Measurements from ENCODE around the gene LTF.
A peak's percentile ranks its signal among the peaks of the same experiment; 100 is the strongest.
"Not testable (repeated sequence)": the region's sequence is repeated elsewhere in the genome, so short reads cannot be mapped to it uniquely, and the experiment has no call there.

Gene LTF

DNA sequence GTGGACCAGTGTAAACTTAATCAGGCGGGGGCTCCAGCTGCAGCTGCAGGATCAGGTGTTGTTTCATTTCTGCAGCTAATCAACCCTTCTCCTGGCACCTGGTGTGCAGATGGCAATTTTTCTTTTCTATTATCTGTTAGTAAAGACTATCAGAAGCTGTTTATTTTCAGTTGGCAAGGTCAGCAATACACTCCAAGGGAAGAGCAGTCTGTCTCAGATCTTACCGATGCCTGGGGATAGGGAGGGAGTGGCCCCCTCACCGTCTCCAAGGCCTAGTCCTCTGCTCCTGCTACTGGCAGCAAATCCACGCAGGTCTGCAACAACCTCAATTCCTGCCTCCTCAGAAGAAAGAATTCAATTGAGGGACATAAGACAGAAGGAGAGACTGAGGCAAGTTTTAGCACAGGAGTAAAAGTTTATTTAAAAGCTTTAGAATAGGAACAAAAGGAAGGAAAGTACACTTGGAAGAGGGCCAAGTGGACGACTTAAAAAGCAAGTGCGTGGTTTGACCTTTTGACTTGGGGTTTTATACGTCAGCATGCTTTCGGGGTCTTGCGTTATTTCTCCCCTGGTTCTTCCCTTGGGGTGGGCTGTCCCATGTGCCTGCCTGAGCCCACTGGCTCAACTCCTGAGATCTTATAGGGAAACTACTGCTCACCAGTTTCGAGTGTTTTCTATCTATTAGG, 48.4 kb downstream of the LTF start:
- no peak for DNase-seq (ENCODE audit: low read depth in 2 of 2)

DNA sequence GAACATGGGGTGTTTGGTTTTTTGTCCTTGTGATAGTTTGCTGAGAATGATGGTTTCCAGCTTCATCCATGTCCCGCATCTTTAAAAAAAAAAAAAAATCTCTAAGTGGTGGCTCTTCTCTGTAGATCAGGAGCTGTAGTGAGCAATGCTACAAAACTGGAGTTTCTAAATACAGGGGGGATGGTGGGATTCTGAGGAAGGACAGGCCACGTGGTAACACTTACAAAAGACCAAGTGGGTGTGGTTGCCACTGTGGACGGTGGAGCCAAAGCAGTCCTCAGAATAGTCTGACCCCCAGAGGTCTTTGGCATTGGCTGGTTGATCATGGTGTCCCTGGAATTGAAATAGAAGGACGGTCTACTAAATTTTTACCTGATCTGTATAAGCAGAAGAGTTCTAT, 50.0 kb downstream of the LTF start:
- no peak for DNase-seq (ENCODE audit: low read depth in 2 of 2)

DNA sequence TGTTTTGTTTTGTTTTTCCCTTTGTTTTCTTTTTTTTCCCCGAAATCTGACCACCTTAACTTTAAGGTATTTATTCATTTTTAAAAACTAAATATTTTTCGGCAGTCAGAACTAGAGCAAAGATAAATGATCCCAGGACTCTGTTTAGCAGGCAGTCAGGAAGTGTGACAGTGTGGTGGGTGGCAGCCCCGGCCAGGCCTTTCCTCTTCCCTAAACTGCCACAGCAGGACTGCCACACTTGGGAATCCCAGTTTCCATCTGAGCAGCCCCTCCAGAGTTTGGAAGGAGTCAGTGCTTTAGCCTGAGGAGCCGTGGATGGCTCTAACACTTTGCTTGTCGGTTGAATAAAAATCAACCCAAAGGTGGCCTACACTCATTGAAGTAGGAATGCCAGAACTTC, 50.8 kb downstream of the LTF start:
- no peak for DNase-seq (ENCODE audit: low read depth in 2 of 2)

DNA sequence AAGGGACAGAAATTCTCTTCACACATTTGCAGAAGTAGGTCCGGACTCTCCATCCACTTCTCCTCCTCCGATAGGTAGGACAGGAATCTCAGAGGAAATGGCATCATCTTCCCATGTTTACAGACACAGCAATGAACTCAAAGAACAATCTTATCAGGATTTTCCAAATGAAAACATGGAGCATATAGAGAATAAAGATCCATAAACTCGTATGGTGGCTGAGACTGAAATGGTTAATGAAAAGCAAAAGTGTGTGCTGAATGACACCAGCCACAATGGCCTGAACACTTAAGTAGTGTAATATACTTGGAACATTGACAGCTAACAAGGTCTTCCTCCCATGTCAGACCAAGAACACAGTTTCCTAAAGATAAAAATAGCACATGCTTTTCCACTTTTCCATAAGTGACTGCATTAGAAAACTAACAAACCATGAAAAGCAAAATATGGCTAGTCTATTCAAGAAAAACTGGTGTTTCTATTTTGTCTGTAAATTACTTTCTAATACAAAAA, 51.9 kb downstream of the LTF start:
- no peak for DNase-seq (ENCODE audit: low read depth in 2 of 2)

DNA sequence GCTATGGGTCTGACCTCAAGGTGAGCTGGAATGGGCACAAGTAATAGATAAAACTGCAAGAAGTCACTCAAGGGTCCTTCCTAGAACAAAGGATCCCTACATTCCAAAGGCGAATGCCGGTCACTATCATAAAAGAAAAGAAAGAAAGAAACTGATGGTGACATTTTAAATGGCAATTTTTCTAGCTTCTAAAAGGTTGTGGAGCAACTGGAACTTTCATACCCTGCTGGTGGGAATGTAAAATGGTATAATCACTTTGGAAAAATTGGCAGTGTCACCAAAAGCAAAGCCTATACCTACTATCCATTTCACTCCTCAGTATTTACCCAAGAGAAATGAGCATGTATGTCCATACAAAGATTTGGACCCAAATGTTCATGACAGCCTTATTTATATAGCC, 53.4 kb downstream of the LTF start:
- DNase-seq (ENCODE audit: low read depth in 2 of 2), result no peak

DNA sequence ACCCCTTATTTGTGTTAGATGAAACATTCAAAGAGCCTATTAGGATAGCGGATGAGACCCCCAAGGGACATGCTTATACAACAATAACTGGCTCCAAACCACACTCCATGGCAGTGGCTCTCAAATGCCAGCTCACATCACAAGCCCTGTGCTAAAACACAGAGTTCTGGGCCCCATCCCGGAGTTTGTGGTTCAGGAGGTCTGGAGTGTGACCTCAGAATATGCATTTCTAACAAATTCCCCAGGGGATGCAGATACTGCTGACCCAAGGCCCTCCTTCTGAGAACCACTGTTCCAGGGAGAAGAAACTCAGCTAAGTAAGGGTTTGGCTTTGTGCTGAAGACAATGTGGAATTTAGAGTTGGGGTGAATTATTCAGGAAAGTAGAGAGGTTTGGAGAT, 54.0 kb downstream of the LTF start:
- no peak for DNase-seq (ENCODE audit: low read depth in 2 of 2)

DNA sequence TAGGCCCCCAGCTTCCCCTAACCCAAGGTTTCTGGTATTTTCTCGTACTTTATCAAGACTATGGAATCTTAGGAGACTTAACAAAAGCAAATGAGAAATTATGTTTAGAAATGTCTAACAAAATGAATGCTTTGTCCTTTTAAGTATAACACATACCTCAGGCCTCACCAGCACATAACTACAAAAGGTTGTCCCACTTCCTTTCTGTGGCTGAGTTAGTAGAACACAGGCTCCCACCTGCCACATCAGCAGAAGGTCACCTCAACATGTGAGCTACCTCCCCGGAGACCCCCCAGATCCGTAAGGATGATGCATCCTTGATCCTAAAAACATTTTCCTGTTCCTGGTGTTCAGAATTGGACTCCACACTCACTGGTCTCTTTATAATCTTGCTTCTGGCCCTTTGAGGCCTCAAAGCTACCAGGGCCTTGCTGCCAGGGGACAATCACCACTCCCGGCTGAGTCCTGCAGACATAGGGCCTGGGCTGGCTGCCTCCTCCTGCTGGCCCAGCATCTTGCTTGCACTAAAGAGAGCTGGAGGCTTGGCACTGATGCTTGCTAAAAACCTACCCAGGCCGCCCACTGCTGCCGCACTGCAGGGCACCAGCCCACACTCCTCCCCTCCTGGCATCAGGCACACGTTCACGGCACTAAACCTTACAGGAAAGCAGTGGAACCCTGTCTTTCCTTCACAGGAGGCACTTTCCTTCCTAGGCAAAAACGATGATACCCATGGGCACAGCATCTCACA, 54.8 kb downstream of the LTF start:
- DNase-seq (ENCODE audit: low read depth in 2 of 2), result no peak

DNA sequence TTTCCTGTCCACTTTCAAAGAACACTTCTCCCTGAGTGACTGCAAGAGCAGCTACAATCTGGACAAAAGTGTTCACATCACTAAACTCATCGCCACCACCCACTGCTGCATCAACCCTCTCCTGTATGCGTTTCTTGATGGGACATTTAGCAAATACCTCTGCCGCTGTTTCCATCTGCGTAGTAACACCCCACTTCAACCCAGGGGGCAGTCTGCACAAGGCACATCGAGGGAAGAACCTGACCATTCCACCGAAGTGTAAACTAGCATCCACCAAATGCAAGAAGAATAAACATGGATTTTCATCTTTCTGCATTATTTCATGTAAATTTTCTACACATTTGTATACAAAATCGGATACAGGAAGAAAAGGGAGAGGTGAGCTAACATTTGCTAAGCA, 55.9 kb downstream of the LTF start:
- no peak for DNase-seq (ENCODE audit: low read depth in 2 of 2)

DNA sequence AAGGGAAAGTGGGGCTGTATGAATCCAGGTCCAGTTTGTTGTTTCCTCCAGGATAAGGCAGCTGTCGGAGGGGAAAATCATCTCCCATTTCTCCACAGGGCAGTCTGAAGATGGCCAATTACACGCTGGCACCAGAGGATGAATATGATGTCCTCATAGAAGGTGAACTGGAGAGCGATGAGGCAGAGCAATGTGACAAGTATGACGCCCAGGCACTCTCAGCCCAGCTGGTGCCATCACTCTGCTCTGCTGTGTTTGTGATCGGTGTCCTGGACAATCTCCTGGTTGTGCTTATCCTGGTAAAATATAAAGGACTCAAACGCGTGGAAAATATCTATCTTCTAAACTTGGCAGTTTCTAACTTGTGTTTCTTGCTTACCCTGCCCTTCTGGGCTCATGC, 56.7 kb downstream of the LTF start:
- DNase-seq (ENCODE audit: low read depth in 2 of 2), result no peak

DNA sequence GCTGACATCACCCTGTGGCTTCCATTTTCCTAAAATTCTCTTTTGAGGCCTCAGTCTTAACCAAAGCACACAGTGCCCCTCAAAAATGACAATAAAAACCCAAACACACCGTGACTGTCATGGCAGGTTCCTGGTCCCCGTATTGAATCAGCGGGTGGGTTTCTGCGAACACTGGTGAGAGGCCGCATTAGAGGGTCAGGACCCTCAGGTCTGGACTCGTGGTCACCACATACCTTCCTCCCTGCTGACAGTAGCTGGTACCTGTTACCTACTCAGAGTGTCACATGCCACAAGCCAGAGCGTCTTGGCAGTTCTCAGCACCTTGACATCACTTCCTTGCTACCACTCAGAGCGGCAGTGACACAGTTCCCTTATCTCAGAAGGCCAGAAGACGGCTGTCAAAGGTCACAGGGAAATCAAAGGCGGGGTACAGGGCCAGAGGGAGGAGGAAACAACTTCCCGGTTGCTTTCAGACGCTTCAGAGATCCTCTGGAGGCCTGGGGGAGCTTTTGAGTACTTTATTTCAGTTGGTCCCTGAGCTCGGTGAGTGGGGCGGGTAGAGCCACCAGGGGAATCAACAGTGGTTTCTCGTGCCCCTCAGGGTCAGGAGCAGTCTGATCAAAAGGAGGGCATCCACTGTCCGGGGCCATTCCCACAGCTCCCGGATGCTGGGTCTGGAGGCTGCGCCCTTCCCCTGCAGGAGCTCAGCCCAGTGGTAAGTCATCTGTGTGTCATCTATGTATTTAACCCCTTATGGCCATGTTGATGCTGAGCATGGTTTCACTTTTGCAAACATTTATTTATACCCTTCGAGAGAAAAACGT, 57.7 kb downstream of the LTF start, which contains the start of the genes CCR5AS and CCRL2:
Gene CCR5AS (minus strand): TSS at position 279 of the 824 bp plus-strand sequence.
Gene CCRL2 (plus strand): TSS at position 472 of the 824 bp plus-strand sequence. CDS start 821 bp downstream, outside the sequence.
- peak; percentile 2 to 14 for DNase-seq (ENCODE audit: low read depth in 2 of 2)

DNA sequence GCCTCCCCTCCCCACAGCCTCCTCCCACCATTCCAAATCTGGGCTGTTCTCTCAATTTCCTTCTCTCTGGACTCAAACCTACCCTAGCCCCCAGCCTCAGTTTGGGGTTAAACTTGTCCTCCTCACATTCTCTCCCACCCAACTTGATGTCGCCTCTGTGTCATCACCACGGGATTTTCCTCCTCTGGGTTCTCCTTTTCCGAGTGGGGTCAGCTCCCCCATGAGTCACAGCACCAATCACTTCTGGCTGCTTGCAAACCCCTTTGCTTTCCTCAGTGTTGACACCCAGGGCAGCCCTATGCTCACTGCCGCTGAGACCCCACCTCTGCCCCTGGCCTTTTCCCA, 58.3 kb downstream of the LTF start:
- no peak for DNase-seq (ENCODE audit: low read depth in 2 of 2)

DNA sequence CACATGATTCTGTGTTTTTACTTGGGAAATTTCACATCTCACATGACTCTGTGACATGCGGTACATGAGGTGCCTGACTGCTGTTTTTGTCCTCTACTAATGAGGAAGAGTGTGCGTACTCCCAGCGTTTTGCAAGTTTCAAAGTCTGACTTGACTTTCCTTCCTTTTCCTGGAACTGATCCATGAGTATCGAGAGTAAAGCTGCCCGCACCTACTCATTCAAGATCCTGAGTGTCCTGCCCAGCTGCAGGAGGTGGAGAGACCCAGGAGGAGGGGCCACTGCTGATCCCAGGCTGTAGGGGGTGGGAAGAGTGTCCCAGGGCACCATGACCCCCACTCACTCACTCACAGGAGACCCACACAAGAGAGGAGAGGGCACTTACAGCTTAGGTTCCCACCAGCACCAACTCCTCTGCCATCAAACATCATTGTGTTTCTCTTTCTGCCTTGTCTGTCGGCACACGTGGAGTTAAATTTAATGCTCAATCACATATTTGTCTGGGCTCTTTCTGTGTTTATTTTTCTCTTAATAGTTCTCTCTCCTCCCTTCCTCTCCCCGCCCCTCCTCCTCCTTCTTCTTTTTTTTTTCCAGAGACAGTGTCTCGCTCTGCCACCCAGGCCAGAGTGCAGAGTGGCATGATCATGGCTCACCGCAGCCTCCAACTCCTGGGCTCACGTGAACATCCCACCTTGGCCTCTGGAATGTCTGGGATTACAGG, 59.2 kb downstream of the LTF start:
- DNase-seq (ENCODE audit: low read depth in 2 of 2), result no peak

DNA sequence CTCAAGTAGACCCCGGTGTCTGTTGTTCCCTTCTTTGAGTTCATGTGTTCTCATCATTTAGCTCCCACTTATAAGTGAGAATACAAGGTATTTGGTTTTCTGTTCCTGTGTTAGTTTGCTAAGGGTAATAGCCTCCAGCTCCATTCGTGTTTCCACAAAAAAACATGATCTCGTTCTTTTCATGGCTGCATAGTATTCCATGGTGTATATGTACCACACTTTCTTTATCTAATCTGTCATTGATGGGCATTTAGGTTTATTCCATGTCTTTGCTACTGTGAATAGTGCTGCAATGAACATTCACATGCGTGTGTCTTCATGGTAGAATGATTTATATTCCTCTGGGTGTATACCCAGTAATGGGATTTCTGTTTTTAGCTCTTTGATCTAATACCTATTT, 61.8 kb downstream of the LTF start:
- not testable (repeated sequence) for DNase-seq (ENCODE audit: low read depth in 2 of 2)

DNA sequence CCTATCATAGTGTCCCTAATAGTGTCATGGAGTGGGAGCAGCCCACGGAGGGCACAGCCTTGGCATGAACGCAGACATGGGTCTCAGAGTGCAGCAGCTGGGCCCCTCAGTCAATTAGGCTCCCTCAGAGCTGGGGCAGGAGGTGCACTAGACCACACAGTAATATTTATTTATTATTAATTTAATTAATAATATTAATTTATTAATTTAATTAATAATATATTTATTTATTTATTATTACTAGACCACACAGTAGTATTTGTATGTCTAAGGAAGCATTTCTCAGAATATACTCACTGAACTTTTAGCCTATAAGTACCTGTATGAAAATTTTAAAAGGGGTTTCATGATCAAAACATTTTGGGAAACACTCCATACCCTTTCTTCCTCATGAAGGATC, 63.1 kb downstream of the LTF start:
- DNase-seq (ENCODE audit: low read depth in 2 of 2), result no peak

DNA sequence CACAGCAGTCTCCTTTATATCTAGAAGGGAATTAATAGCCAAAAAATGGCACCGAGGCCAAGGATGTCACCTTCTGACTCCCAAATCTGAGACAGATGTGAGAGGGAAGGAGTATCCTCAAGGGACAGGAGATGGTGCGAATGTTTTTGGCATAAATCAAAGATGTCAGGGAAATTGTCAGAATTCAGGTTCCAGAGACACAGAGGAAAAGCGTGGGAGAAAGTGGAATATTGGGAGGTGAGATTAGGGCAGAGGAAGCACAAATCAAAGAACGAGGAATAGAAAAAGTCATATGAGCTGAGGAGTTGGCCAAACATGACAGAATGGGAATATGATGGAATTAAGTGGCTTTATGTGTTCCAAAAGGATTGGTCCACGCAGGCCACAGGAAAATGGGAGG, 63.9 kb downstream of the LTF start:
- DNase-seq (ENCODE audit: low read depth in 2 of 2), result no peak

DNA sequence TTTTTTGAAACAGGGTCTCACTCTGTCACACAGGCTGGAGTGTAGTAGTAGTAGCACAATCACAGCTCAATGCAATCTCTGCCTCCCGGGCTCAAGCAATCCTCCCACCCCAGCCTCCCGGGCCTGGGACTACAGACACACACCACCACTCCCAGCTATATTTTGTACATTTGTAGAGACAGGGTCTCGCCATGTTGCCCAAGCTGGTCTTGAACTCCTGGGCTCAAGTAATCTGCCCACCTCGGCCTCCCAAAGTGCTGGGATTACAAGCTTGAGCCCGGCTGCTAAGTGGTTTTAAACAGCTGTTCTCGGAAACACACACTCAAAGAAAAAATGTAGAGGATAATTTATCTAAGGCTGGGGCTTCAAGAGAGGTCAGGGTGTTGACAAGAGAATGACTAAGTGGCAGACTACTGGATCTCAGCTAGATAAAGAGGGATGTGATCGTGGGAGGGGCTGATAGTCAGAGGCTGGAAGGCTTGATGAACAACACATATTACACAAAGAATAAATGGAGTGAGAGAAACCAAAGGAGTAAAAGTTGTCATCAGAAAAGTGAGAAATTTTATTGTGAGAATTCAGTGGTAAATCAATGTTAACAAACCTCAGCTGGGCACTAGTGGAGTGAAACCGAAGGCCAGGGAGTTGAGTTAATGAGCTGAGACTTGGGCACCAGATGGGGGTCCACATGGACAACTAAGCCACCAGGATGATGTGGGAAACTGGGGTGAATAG, 64.5 kb downstream of the LTF start:
- DNase-seq (ENCODE audit: low read depth in 2 of 2), result no peak

DNA sequence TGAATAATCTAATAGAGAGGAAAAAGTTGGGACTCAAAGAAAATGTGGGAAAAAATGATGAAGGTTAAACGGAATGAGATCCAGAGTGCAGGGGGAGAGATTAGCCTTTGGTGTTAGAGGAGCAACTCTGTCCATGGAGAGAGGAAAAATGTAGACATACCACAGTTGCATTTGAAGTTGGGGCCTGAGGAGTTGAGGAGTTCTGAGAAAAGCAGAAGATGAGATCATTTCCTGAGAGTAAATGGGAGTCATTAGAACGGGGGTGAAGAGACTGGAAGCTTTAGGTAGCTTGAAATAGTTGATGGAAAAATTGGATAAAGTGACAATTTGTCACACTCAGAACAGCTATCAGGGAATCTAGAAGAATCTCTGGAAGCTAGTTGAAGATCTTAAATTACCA, 65.1 kb downstream of the LTF start:
- no peak for DNase-seq (ENCODE audit: low read depth in 2 of 2)

DNA sequence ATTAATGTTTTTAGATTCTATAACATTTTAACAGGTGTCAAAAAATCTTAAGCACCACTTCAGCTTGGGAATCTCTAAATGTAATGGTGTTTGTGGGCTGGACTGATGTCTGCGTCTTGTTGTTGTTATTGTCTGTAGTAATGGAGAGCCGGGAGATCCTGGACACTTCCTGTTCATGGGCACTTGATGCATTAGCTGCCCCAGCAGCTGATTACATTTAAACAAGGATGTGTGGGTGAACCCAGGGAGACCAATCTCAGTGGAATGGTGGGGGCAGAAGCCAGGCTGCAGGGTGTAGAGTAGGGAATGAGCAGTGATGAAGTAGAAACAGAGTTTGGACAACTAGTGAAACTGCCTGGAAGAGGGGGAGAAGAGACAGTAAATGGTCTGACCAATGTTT, 65.6 kb downstream of the LTF start:
- DNase-seq (ENCODE audit: low read depth in 2 of 2), result no peak

DNA sequence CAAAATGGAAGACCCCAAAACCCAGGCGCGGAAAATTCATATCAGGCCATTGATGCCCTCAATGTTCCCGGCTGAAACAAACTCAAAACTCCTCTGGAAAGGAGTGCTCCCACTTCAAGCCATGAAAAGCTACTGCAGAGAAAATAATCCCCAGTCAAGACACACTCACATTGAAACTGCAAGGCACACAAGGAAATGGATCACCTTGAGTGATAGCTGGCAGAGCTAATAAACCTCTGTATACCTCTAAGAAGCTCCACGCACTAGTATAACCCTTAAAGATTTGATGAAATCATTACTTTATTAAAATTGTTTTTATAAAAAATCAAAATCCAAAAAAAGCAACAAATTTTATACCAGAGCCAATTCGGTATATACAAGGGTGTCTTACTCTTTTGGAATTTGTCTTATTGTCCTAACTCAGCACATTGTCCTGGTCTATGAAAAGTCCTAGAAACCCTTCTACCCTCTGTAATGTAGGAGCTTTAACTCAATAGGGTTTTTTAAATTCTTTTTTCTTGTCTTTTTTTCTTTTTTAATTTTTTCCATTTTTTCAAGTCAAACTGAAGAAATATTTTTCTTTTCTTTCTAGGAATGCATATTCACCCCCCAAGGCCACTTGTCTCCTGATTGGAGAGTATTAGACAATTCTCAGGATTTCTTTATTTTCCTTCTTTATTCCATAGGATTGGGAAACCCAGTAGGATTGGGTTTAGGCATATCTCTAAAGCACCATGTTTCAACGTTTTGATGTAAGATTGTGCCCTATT, 66.3 kb downstream of the LTF start:
- DNase-seq (ENCODE audit: low read depth in 2 of 2), result no peak

DNA sequence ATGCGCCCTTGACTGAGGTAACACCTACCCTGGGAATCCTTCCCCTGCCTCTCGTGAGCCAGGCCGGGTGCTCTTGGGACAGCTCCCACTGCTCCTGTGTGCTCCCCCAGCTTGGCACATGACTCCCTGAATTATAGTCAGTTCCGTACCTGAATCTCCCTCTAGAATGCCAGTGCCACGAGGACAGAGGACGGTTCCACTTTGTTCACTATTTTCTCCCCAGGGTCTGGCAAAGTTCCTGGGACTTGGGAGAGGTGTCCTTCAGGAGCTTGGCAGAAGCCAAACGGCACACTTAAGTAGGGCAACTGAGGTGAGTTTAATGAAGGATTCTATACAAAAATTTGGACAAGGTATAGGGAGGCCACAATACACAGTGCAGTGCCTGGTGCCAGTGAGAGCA, 67.6 kb downstream of the LTF start:
- DNase-seq (ENCODE audit: low read depth in 2 of 2), result no peak
